Left colon (tissue), 2 donors: ENCODE data around the gene SUMO3. TPM values are rescaled to one million over a fixed set of nuclear protein-coding genes. Genes with fewer than 3 reads are reported as not detected.

Experiments
- ATAC-seq: fragments of 200-7000 bp; cut with Tn5 transposase; one replicate; pipeline ENCODE4 v1.9.1; 2020; ENCODE audit warnings: mild to moderate bottlenecking, moderate library complexity
- DNase-seq, 2 donors: peaks; one replicate each; pipeline ENCODE4 v3.0.0-alpha.2; 2020
- intact Hi-C, 2 donors: fragments of 100-400 bp; cut with DNase I in 1 of 2; cut with micrococcal nuclease in 1 of 2; formaldehyde crosslinking; loops; one replicate each; pipeline versions ENCODE4 v1.11.2 to v1.14.0; 2022; cut with DNase I, micrococcal nuclease
- total RNA-seq, 2 donors: library from RNA; stranded (reverse); fragmentation: NEBNext Ultra II Directional; extraction: Animal tissue kit (Norgen Biotek cat#: 25700); gene quantifications; one replicate each; pipeline ENCODE4 v1.2.1, GENCODE V29; 2021
- donor health status: DM: no; HTN: no; CAD: no.
- donor health status: DM: yes; HTN: yes; CAD: no.

SUMO3 gene
- total RNA-seq, 2 donors from 2014 or later = 67.3 to 73.2 TPM

GRCh38 chr21:44756423-44757185 lies 61.3 kb downstream of the SUMO3 start:
- ATAC-seq (no peak), DNase-seq (peak in 1 of 2 donors; percentile 9)
- intact Hi-C loops = no loop called here

Other genes starting within 250 kb of the SUMO3 start
- not detected for gene KRTAP10-4, start 244.3 kb downstream of the SUMO3 start, total RNA-seq
- gene KRTAP10-5, start 237.5 kb downstream of the SUMO3 start, total RNA-seq = not detected
- gene KRTAP10-6, start 225.6 kb downstream of the SUMO3 start, total RNA-seq = not detected
- not detected for gene KRTAP10-7, start 217.5 kb downstream of the SUMO3 start, total RNA-seq
- gene KRTAP10-8, start 206.0 kb downstream of the SUMO3 start, total RNA-seq = not detected
- gene KRTAP10-9, start 191.0 kb downstream of the SUMO3 start, total RNA-seq = not detected
- not detected for gene KRTAP10-10, start 180.7 kb downstream of the SUMO3 start, total RNA-seq
- gene KRTAP10-11, start 171.6 kb downstream of the SUMO3 start, total RNA-seq = not detected
- gene KRTAP12-4, start 163.4 kb downstream of the SUMO3 start, total RNA-seq = not detected
- gene KRTAP12-3, start 160.1 kb downstream of the SUMO3 start, total RNA-seq = not detected
- not detected for gene KRTAP12-2, start 151.1 kb downstream of the SUMO3 start, total RNA-seq
- not detected for gene KRTAP12-1, start 135.9 kb downstream of the SUMO3 start, total RNA-seq
- not detected for gene KRTAP10-12, start 120.9 kb downstream of the SUMO3 start, total RNA-seq
- under 1 TPM in 1 of 2 donors, not detected in 1; 0.09 TPM for gene TSPEAR, start 106.5 kb downstream of the SUMO3 start, total RNA-seq
- gene UBE2G2, start 16.2 kb downstream of the SUMO3 start, total RNA-seq = 10 to 100 TPM; 56.7 to 79.4 TPM
- gene PTTG1IP, start 55.6 kb upstream of the SUMO3 start, total RNA-seq = 100 to 1,000 TPM; 206 to 380 TPM
- 10 to 100 TPM in 1 of 2 donors, 1 to 10 TPM in 1; 6.8 to 33.1 TPM for gene ITGB2, start 102.8 kb upstream of the SUMO3 start, total RNA-seq
- 10 to 100 TPM; 22.3 to 30.5 TPM for gene SLX9, start 122.0 kb upstream of the SUMO3 start, total RNA-seq